K562 (cell line): ENCODE measurements around the gene WAS. TPM values are rescaled to one million over a fixed set of nuclear protein-coding genes. Genes with fewer than 3 reads are reported as not detected.
A peak's percentile ranks its signal among the peaks of the same experiment; 100 is the strongest.

ENCODE experiments used
- BCL6 ChIP-seq: fragments of 250-450 bp; sonication (Bioruptor Pico); IDR thresholded peaks from 2 replicates; pipeline ENCODE4 v1.4.0; 2020
- CEBPB ChIP-seq: fragments of 450-650 bp; IDR thresholded peaks from 2 replicates; pipeline ENCODE4 v1.6.1; 2016; ENCODE audit warnings: missing genetic modification characterization, missing compliant biosample characterization
- GATAD2A ChIP-seq: fragments of 450-650 bp; IDR thresholded peaks from 2 replicates; pipeline ENCODE4 v1.6.1; 2017
- HDGF ChIP-seq: fragments of 450-650 bp; IDR thresholded peaks from 2 replicates; pipeline ENCODE4 v1.6.1; 2016
- KDM5B ChIP-seq: fragments of 200-600 bp; sonication (generic); IDR thresholded peaks from 2 replicates; pipeline ENCODE4 v1.6.1; 2012; ENCODE audit warnings: low read depth, mild to moderate bottlenecking, moderate library complexity, low read length, control low read depth, inconsistent platforms; ENCODE audit not compliant: insufficient replicate concordance
- MYC ChIP-seq, 2 experiments: fragments of 250-450 bp in 1 of 2; sonication (Bioruptor Pico) in 1 of 2; IDR thresholded peaks; 2 replicates each; pipeline versions ENCODE4 v1.5.1 to v1.6.1; 2012 to 2021; ENCODE audit warnings: low read depth in 2 of 2, borderline replicate concordance in 1 of 2, improper control_type of control experiment in 1 of 2, low read length in 1 of 2, mild to moderate bottlenecking in 1 of 2, moderate library complexity in 1 of 2
- NCOA2 ChIP-seq, 2 experiments: fragments of 450-650 bp; IDR thresholded peaks; 2 replicates each; pipeline ENCODE4 v1.6.1; 2018; ENCODE audit warnings: mild to moderate bottlenecking in 2 of 2, moderate library complexity in 1 of 2; ENCODE audit not compliant: partially characterized antibody in 2 of 2
- NFXL1 ChIP-seq: fragments of 450-650 bp; formaldehyde crosslinking; IDR thresholded peaks from 2 replicates; pipeline ENCODE4 v1.4.0; 2021; ENCODE audit warnings: mild to moderate bottlenecking
- ZKSCAN1 ChIP-seq: fragments of 150-350 bp; IDR thresholded peaks from 2 replicates; pipeline ENCODE4 v1.6.1; 2016; ENCODE audit warnings: low read depth, low read length
- ZNF384 ChIP-seq: IDR thresholded peaks from 2 replicates; pipeline ENCODE4 v1.6.1; 2012; ENCODE audit warnings: low read depth, low read length, improper control_type of control experiment
- ZNF444 ChIP-seq: fragments of 250-450 bp; sonication (Bioruptor Pico); IDR thresholded peaks from 2 replicates; pipeline ENCODE4 v1.4.0; 2020; ENCODE audit warnings: mild to moderate bottlenecking, moderate library complexity
- ZNF764 ChIP-seq: fragments of 250-450 bp; sonication (Bioruptor Pico); IDR thresholded peaks from 2 replicates; pipeline ENCODE4 v1.4.0; 2020; ENCODE audit warnings: low read depth, mild to moderate bottlenecking, moderate library complexity
- polyA plus RNA-seq, 8 experiments: library from polyadenylated mRNA; depleted of rRNA in 4 of 8; stranded (reverse) in 5 of 8; unstranded in 3 of 8; fragments of >200 nt; fragmentation: Nextera tagmentation in 2 of 8; fragmentation: Illumina TruSeq in 1 of 8; extraction: Ambion mirVana in 2 of 8; extraction: Trizol in 1 of 8; gene quantifications; 2 replicates each; pipeline versions ENCODE4 v1.2.1 to v1.2.3, GENCODE V29; 2011 to 2014; ENCODE audit warnings: inconsistent platforms in 1 of 8, missing spikeins in 1 of 8
- total RNA-seq, 7 experiments: library from RNA; depleted of rRNA in 6 of 7; stranded (reverse); fragments of >200 nt in 6 of 7; fragmentation: Illumina TruSeq in 2 of 7; extraction: Trizol in 2 of 7; gene quantifications; 2 replicates each; pipeline versions ENCODE4 v1.2.1 to v1.2.3, GENCODE V29; 2011 to 2021; ENCODE audit warnings: low replicate concordance in 1 of 7
- TF ChIP-seq, protein P1 (sequence below): sonication (generic); formaldehyde crosslinking; IDR thresholded peaks from 2 replicates; pipeline ENCODE4 v1.8.0; 2023; ENCODE audit warnings: missing genetic modification reagents, mild to moderate bottlenecking, borderline replicate concordance
- TF ChIP-seq, protein P2 (sequence below): sonication (generic); formaldehyde crosslinking; IDR thresholded peaks from 2 replicates; pipeline ENCODE4 v1.5.0; 2020; ENCODE audit warnings: missing genetic modification reagents
- TF ChIP-seq, protein P3 (sequence below): fragments of 450-650 bp; IDR thresholded peaks from 2 replicates; pipeline ENCODE4 v1.6.1; 2016
- TF ChIP-seq, protein P4 (sequence below), 3 experiments: IDR thresholded peaks in 2 of 3; conservative IDR thresholded peaks in 1 of 3; 2 replicates each; pipeline ENCODE4 v1.5.1; 2011 to 2012; ENCODE audit warnings: low read length in 3 of 3, mild to moderate bottlenecking in 3 of 3, control low read depth in 2 of 3, improper control_type of control experiment in 1 of 3, inconsistent platforms in 1 of 3, low read depth in 1 of 3, mixed read lengths in 1 of 3, moderate library complexity in 1 of 3; ENCODE audit not compliant: insufficient read depth in 2 of 3
- TF ChIP-seq, protein P5 (sequence below): sonication (generic); formaldehyde crosslinking; IDR thresholded peaks from 2 replicates; pipeline ENCODE4 v1.4.0; 2020; ENCODE audit warnings: mild to moderate bottlenecking, missing genetic modification reagents

Gene WAS
- total and polyA plus RNA-seq, 9 of the 15 experiments (the other 6 are each of a cell fraction or from before 2014, with no cell fraction given): 0.11 to 16.1 (median 3.8) TPM

DNA sequence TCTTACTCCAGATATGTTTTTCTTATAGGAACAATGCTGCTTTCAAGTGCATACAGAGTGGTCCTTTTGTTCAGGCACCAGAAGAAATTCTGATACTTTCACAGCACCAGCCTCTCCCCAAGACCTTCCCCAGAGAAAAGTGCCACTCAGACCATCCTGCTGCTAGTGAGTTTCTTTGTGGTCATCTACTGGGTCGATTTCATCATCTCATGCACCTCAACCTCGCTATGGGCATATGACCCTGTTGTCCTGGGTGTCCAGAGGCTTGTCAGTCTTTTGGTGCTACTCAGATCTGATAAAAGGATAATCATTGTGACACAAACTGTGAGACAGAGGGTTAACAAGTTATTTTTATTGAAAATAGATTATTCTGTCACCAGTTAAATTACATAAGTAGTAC lies 46.8 kb upstream of the WAS start (continued):
- TF ChIP-seq, protein P1, sequence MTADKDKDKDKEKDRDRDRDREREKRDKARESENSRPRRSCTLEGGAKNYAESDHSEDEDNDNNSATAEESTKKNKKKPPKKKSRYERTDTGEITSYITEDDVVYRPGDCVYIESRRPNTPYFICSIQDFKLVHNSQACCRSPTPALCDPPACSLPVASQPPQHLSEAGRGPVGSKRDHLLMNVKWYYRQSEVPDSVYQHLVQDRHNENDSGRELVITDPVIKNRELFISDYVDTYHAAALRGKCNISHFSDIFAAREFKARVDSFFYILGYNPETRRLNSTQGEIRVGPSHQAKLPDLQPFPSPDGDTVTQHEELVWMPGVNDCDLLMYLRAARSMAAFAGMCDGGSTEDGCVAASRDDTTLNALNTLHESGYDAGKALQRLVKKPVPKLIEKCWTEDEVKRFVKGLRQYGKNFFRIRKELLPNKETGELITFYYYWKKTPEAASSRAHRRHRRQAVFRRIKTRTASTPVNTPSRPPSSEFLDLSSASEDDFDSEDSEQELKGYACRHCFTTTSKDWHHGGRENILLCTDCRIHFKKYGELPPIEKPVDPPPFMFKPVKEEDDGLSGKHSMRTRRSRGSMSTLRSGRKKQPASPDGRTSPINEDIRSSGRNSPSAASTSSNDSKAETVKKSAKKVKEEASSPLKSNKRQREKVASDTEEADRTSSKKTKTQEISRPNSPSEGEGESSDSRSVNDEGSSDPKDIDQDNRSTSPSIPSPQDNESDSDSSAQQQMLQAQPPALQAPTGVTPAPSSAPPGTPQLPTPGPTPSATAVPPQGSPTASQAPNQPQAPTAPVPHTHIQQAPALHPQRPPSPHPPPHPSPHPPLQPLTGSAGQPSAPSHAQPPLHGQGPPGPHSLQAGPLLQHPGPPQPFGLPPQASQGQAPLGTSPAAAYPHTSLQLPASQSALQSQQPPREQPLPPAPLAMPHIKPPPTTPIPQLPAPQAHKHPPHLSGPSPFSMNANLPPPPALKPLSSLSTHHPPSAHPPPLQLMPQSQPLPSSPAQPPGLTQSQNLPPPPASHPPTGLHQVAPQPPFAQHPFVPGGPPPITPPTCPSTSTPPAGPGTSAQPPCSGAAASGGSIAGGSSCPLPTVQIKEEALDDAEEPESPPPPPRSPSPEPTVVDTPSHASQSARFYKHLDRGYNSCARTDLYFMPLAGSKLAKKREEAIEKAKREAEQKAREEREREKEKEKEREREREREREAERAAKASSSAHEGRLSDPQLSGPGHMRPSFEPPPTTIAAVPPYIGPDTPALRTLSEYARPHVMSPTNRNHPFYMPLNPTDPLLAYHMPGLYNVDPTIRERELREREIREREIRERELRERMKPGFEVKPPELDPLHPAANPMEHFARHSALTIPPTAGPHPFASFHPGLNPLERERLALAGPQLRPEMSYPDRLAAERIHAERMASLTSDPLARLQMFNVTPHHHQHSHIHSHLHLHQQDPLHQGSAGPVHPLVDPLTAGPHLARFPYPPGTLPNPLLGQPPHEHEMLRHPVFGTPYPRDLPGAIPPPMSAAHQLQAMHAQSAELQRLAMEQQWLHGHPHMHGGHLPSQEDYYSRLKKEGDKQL (CRISPR knock-in tag): no peak
- no peak for TF ChIP-seq BCL6
- no peak for TF ChIP-seq KDM5B
- TF ChIP-seq, protein P2, sequence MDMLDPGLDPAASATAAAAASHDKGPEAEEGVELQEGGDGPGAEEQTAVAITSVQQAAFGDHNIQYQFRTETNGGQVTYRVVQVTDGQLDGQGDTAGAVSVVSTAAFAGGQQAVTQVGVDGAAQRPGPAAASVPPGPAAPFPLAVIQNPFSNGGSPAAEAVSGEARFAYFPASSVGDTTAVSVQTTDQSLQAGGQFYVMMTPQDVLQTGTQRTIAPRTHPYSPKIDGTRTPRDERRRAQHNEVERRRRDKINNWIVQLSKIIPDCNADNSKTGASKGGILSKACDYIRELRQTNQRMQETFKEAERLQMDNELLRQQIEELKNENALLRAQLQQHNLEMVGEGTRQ (CRISPR knock-in tag): 0 out of 2 replicates have a peak, but pooled peaks have one; percentile 7
- TF ChIP-seq ZNF444: no peak
- no peak for TF ChIP-seq ZNF764 (CRISPR knock-in tag)
- no peak for TF ChIP-seq ZNF384
- no peak for TF ChIP-seq HDGF
- peak; percentile 61; the same call in 1 of the 2 replicates for TF ChIP-seq CEBPB (tag)
- TF ChIP-seq ZKSCAN1: no peak
- TF ChIP-seq, protein P3, sequence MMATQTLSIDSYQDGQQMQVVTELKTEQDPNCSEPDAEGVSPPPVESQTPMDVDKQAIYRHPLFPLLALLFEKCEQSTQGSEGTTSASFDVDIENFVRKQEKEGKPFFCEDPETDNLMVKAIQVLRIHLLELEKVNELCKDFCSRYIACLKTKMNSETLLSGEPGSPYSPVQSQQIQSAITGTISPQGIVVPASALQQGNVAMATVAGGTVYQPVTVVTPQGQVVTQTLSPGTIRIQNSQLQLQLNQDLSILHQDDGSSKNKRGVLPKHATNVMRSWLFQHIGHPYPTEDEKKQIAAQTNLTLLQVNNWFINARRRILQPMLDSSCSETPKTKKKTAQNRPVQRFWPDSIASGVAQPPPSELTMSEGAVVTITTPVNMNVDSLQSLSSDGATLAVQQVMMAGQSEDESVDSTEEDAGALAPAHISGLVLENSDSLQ: peak; percentile 57
- TF ChIP-seq MYC (IDR thresholded peaks at IDR 0.05; ENCODE audit: low read depth, low read length): 0 out of 2 replicates have a peak, but pooled peaks have one; percentile 25
- no peak for TF ChIP-seq MYC (CRISPR knock-in tag; IDR thresholded peaks at IDR 0.05; ENCODE audit: borderline replicate concordance, low read depth)
- TF ChIP-seq, protein P4, sequence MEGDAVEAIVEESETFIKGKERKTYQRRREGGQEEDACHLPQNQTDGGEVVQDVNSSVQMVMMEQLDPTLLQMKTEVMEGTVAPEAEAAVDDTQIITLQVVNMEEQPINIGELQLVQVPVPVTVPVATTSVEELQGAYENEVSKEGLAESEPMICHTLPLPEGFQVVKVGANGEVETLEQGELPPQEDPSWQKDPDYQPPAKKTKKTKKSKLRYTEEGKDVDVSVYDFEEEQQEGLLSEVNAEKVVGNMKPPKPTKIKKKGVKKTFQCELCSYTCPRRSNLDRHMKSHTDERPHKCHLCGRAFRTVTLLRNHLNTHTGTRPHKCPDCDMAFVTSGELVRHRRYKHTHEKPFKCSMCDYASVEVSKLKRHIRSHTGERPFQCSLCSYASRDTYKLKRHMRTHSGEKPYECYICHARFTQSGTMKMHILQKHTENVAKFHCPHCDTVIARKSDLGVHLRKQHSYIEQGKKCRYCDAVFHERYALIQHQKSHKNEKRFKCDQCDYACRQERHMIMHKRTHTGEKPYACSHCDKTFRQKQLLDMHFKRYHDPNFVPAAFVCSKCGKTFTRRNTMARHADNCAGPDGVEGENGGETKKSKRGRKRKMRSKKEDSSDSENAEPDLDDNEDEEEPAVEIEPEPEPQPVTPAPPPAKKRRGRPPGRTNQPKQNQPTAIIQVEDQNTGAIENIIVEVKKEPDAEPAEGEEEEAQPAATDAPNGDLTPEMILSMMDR (IDR thresholded peaks at IDR 0.05 in 2 of 3, conservative IDR thresholded peaks at IDR 0.05 in 1 of 3; ENCODE audit: insufficient read depth in 2 of 3, low read depth in 1 of 3, low read length in 3 of 3): no peak
- TF ChIP-seq, protein P5, sequence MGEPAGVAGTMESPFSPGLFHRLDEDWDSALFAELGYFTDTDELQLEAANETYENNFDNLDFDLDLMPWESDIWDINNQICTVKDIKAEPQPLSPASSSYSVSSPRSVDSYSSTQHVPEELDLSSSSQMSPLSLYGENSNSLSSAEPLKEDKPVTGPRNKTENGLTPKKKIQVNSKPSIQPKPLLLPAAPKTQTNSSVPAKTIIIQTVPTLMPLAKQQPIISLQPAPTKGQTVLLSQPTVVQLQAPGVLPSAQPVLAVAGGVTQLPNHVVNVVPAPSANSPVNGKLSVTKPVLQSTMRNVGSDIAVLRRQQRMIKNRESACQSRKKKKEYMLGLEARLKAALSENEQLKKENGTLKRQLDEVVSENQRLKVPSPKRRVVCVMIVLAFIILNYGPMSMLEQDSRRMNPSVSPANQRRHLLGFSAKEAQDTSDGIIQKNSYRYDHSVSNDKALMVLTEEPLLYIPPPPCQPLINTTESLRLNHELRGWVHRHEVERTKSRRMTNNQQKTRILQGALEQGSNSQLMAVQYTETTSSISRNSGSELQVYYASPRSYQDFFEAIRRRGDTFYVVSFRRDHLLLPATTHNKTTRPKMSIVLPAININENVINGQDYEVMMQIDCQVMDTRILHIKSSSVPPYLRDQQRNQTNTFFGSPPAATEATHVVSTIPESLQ (CRISPR knock-in tag): no peak
- TF ChIP-seq GATAD2A: no peak
- no peak for TF ChIP-seq NFXL1 (CRISPR knock-in tag)
- no peak for TF ChIP-seq NCOA2 (IDR thresholded peaks at IDR 0.05; ENCODE audit: partially characterized antibody in 2 of 2)
